ENCODE data around the gene MUS81. TPM values are rescaled to one million over a fixed set of nuclear protein-coding genes. Genes with fewer than 3 reads are reported as not detected.

MUS81 gene
- total and polyA plus RNA-seq, 2 of the 13 experiments (the other 11 are each of a cell fraction or from before 2014, with no cell fraction given), result 25.6 to 30.2 TPM

DNA sequence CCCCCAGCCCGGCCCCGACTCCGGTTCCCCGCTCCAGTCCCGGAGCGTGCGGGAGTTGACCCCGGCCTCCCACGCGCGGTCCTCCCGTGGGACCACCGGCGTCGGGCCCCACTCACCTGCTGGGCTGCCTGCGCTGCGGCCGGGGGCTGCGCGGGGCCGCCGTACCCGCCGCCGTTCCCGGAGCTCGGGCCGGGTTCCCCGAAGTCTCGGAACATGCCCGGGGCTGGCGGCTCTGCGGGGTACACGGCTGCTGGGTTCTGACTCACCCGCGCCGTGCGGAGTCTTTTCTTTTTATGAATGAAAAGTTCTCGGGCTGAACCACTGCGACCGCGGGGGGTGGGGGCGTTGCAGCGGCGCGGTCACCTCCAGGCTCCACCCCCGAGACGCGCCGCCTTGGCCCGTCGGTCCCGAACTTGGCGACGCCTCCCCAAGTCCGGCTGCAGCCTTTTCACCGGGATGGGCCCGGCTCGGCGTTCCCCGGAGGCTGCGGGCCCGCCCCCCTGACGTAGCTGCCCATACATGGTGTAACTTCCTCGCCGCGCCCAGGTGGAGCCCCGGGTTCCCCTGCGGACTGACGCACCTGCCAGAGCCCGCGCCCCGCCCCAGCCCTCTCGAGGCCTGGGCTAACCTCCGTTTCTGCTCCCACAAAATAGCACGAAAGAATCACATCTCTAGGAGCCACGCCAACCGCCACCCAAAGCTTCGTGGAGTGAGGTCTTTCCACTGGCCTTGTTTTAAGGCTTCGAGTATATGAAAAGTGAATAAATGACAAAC lies 40.1 kb downstream of the MUS81 start, which contains the start of gene FOSL1 (continued):
- TF ChIP-seq, protein P1, sequence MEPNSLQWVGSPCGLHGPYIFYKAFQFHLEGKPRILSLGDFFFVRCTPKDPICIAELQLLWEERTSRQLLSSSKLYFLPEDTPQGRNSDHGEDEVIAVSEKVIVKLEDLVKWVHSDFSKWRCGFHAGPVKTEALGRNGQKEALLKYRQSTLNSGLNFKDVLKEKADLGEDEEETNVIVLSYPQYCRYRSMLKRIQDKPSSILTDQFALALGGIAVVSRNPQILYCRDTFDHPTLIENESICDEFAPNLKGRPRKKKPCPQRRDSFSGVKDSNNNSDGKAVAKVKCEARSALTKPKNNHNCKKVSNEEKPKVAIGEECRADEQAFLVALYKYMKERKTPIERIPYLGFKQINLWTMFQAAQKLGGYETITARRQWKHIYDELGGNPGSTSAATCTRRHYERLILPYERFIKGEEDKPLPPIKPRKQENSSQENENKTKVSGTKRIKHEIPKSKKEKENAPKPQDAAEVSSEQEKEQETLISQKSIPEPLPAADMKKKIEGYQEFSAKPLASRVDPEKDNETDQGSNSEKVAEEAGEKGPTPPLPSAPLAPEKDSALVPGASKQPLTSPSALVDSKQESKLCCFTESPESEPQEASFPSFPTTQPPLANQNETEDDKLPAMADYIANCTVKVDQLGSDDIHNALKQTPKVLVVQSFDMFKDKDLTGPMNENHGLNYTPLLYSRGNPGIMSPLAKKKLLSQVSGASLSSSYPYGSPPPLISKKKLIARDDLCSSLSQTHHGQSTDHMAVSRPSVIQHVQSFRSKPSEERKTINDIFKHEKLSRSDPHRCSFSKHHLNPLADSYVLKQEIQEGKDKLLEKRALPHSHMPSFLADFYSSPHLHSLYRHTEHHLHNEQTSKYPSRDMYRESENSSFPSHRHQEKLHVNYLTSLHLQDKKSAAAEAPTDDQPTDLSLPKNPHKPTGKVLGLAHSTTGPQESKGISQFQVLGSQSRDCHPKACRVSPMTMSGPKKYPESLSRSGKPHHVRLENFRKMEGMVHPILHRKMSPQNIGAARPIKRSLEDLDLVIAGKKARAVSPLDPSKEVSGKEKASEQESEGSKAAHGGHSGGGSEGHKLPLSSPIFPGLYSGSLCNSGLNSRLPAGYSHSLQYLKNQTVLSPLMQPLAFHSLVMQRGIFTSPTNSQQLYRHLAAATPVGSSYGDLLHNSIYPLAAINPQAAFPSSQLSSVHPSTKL (CRISPR knock-in tag; IDR thresholded peaks at IDR 0.05), result peak; percentile 54; the same call in 1 of the 2 replicates
- TF ChIP-seq, protein P2, sequence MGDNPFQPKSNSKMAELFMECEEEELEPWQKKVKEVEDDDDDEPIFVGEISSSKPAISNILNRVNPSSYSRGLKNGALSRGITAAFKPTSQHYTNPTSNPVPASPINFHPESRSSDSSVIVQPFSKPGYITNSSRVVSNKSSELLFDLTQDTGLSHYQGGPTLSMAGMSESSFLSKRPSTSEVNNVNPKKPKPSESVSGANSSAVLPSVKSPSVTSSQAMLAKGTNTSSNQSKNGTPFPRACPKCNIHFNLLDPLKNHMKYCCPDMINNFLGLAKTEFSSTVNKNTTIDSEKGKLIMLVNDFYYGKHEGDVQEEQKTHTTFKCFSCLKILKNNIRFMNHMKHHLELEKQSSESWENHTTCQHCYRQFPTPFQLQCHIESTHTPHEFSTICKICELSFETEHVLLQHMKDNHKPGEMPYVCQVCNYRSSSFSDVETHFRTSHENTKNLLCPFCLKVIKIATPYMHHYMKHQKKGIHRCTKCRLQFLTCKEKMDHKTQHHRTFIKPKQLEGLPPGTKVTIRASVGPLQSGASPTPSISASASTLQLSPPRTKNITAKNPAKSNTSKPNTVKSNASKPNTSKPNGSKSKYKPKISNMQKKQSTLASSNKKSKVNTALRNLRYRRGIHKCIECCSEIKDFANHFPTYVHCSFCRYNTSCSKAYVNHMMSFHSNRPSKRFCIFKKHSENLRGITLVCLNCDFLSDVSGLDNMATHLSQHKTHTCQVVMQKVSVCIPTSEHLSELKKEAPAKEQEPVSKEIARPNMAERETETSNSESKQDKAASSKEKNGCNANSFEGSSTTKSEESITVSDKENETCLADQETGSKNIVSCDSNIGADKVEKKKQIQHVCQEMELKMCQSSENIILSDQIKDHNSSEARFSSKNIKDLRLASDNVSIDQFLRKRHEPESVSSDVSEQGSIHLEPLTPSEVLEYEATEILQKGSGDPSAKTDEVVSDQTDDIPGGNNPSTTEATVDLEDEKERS (CRISPR knock-in tag; IDR thresholded peaks at IDR 0.05), result no peak
- no peak for TF ChIP-seq ZNF678 (CRISPR knock-in tag; IDR thresholded peaks at IDR 0.05)
- TF ChIP-seq, protein P3, sequence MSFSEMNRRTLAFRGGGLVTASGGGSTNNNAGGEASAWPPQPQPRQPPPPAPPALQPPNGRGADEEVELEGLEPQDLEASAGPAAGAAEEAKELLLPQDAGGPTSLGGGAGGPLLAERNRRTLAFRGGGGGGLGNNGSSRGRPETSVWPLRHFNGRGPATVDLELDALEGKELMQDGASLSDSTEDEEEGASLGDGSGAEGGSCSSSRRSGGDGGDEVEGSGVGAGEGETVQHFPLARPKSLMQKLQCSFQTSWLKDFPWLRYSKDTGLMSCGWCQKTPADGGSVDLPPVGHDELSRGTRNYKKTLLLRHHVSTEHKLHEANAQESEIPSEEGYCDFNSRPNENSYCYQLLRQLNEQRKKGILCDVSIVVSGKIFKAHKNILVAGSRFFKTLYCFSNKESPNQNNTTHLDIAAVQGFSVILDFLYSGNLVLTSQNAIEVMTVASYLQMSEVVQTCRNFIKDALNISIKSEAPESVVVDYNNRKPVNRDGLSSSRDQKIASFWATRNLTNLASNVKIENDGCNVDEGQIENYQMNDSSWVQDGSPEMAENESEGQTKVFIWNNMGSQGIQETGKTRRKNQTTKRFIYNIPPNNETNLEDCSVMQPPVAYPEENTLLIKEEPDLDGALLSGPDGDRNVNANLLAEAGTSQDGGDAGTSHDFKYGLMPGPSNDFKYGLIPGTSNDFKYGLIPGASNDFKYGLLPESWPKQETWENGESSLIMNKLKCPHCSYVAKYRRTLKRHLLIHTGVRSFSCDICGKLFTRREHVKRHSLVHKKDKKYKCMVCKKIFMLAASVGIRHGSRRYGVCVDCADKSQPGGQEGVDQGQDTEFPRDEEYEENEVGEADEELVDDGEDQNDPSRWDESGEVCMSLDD (CRISPR knock-in tag; IDR thresholded peaks at IDR 0.05; ENCODE audit: borderline replicate concordance), result no peak; the same call in 1 of the 2 replicates
- TF ChIP-seq, protein P4, sequence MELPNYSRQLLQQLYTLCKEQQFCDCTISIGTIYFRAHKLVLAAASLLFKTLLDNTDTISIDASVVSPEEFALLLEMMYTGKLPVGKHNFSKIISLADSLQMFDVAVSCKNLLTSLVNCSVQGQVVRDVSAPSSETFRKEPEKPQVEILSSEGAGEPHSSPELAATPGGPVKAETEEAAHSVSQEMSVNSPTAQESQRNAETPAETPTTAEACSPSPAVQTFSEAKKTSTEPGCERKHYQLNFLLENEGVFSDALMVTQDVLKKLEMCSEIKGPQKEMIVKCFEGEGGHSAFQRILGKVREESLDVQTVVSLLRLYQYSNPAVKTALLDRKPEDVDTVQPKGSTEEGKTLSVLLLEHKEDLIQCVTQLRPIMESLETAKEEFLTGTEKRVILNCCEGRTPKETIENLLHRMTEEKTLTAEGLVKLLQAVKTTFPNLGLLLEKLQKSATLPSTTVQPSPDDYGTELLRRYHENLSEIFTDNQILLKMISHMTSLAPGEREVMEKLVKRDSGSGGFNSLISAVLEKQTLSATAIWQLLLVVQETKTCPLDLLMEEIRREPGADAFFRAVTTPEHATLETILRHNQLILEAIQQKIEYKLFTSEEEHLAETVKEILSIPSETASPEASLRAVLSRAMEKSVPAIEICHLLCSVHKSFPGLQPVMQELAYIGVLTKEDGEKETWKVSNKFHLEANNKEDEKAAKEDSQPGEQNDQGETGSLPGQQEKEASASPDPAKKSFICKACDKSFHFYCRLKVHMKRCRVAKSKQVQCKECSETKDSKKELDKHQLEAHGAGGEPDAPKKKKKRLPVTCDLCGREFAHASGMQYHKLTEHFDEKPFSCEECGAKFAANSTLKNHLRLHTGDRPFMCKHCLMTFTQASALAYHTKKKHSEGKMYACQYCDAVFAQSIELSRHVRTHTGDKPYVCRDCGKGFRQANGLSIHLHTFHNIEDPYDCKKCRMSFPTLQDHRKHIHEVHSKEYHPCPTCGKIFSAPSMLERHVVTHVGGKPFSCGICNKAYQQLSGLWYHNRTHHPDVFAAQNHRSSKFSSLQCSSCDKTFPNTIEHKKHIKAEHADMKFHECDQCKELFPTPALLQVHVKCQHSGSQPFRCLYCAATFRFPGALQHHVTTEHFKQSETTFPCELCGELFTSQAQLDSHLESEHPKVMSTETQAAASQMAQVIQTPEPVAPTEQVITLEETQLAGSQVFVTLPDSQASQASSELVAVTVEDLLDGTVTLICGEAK (IDR thresholded peaks at IDR 0.05), result no peak
- TF ChIP-seq, protein P4 (CRISPR knock-in tag; IDR thresholded peaks at IDR 0.05), result 0 out of 2 replicates have a peak, but pooled peaks have one; percentile 44

Measured in HepG2 (cell line).